GM23248 (cell line): ENCODE results near the gene ITGB3BP.

Experiments used
- EZH2 ChIP-seq: fragments of 200-600 bp; sonication (generic); IDR thresholded peaks from 2 replicates; pipeline ENCODE4 v1.6.1; 2018; ENCODE audit warnings: antibody characterized with exemption, mild to moderate bottlenecking; ENCODE audit not compliant: insufficient read depth, poor library complexity, severe bottlenecking
- EZH2phosphoT487 ChIP-seq: fragments of 200-600 bp; sonication (generic); IDR thresholded peaks from 2 replicates; pipeline ENCODE4 v1.6.1; 2018; ENCODE audit warnings: antibody characterized with exemption, moderate library complexity, mild to moderate bottlenecking, low read depth; ENCODE audit not compliant: insufficient read depth

GRCh38 chr1:63435161-63435560 lies 87.9 kb downstream of the ITGB3BP start:
- TF ChIP-seq EZH2, result no peak
- no peak for TF ChIP-seq EZH2phosphoT487
